ENCODE results near the gene LBH.

The LBH gene

GRCh38 chr2:30270166-30270565 lies 38.8 kb downstream of the LBH start:
- in situ Hi-C loops (cut with MboI; ENCODE audit: low sequenced_read_pairs) = no loop called here

GRCh38 chr2:30271301-30271700 lies 40.0 kb downstream of the LBH start:
- in situ Hi-C loops (cut with MboI; ENCODE audit: low sequenced_read_pairs) = no loop called here

- in situ Hi-C loops (cut with MboI; ENCODE audit: low sequenced_read_pairs) = no loop called here
Measured at GRCh38 chr2:30272286-30272685, 41.0 kb downstream of the LBH start.

- in situ Hi-C loops (cut with MboI; ENCODE audit: low sequenced_read_pairs) = no loop called here
Measured at GRCh38 chr2:30272761-30273573, 41.6 kb downstream of the LBH start.

GRCh38 chr2:30273574-30273929 lies 42.2 kb downstream of the LBH start:
- in situ Hi-C loops (cut with MboI; ENCODE audit: low sequenced_read_pairs) = no loop called here

- in situ Hi-C loops (cut with MboI; ENCODE audit: low sequenced_read_pairs) = no loop called here
Measured at GRCh38 chr2:30275256-30275655, 43.9 kb downstream of the LBH start.

GRCh38 chr2:30276455-30276911 lies 45.1 kb downstream of the LBH start:
- in situ Hi-C loops (cut with MboI; ENCODE audit: low sequenced_read_pairs) = no loop called here

- in situ Hi-C loops (cut with MboI; ENCODE audit: low sequenced_read_pairs) = no loop called here
Measured at GRCh38 chr2:30277582-30277981, 46.2 kb downstream of the LBH start.

- in situ Hi-C loops (cut with MboI; ENCODE audit: low sequenced_read_pairs) = no loop called here
Measured at GRCh38 chr2:30278419-30278818, 47.1 kb downstream of the LBH start.

- in situ Hi-C loops (cut with MboI; ENCODE audit: low sequenced_read_pairs) = no loop called here
Measured at GRCh38 chr2:30280596-30281434, 49.5 kb downstream of the LBH start.

- in situ Hi-C loops (cut with MboI; ENCODE audit: low sequenced_read_pairs) = no loop called here
Measured at GRCh38 chr2:30282081-30282480, 50.7 kb downstream of the LBH start.

- in situ Hi-C loops (cut with MboI; ENCODE audit: low sequenced_read_pairs) = no loop called here
Measured at GRCh38 chr2:30282721-30283120, 51.4 kb downstream of the LBH start.

GRCh38 chr2:30283931-30284565 lies 52.7 kb downstream of the LBH start:
- in situ Hi-C loops (cut with MboI; ENCODE audit: low sequenced_read_pairs) = no loop called here

GRCh38 chr2:30285758-30286157 lies 54.4 kb downstream of the LBH start:
- in situ Hi-C loops (cut with MboI; ENCODE audit: low sequenced_read_pairs) = no loop called here

- in situ Hi-C loops (cut with MboI; ENCODE audit: low sequenced_read_pairs) = no loop called here
Measured at GRCh38 chr2:30287190-30287840, 56.0 kb downstream of the LBH start.

- in situ Hi-C loops (cut with MboI; ENCODE audit: low sequenced_read_pairs) = no loop called here
Measured at GRCh38 chr2:30287857-30288513, 56.7 kb downstream of the LBH start.

- in situ Hi-C loops (cut with MboI; ENCODE audit: low sequenced_read_pairs) = no loop called here
Measured at GRCh38 chr2:30288561-30288960, 57.2 kb downstream of the LBH start.

GRCh38 chr2:30293303-30293921 lies 62.1 kb downstream of the LBH start:
- in situ Hi-C loops (cut with MboI; ENCODE audit: low sequenced_read_pairs) = no loop called here

- in situ Hi-C loops (cut with MboI; ENCODE audit: low sequenced_read_pairs) = no loop called here
Measured at GRCh38 chr2:30294133-30294532, 62.8 kb downstream of the LBH start.

GRCh38 chr2:30296496-30296895 lies 65.2 kb downstream of the LBH start:
- in situ Hi-C loops (cut with MboI; ENCODE audit: low sequenced_read_pairs) = no loop called here

Measured in HL-60/S4 treated with retinoic acid at 250 ng/mL for 4 days and 3 days (cell line).